ENCODE data around the gene GATB.
A peak's percentile ranks its signal among the peaks of the same experiment; 100 is the strongest.

Gene GATB

GRCh38 chr4:151692443-151692782, 68.4 kb downstream of the GATB start:
- DNase-seq: no peak

GRCh38 chr4:151691639-151692442, 69.0 kb downstream of the GATB start:
- no peak for DNase-seq

GRCh38 chr4:151690876-151691275, 69.9 kb downstream of the GATB start:
- DNase-seq: peak; percentile 47

- DNase-seq: peak; percentile 55
Observed at GRCh38 chr4:151690164-151690870, 70.5 kb downstream of the GATB start.

GRCh38 chr4:151689211-151689991, 71.4 kb downstream of the GATB start:
- no peak for DNase-seq

- no peak for DNase-seq
Observed at GRCh38 chr4:151688785-151689043, 72.1 kb downstream of the GATB start.

- DNase-seq: no peak
Observed at GRCh38 chr4:151688003-151688784, 72.6 kb downstream of the GATB start.

GRCh38 chr4:151687021-151687640, 73.7 kb downstream of the GATB start:
- DNase-seq: no peak

- DNase-seq: no peak
Observed at GRCh38 chr4:151685303-151685702, 75.5 kb downstream of the GATB start.

- DNase-seq: no peak
Observed at GRCh38 chr4:151681085-151681484, 79.7 kb downstream of the GATB start.

- DNase-seq: no peak
Observed at GRCh38 chr4:151679231-151679630, 81.6 kb downstream of the GATB start.

- no peak for DNase-seq
Observed at GRCh38 chr4:151678048-151678872, 82.5 kb downstream of the GATB start.

GRCh38 chr4:151677193-151677592, 83.6 kb downstream of the GATB start:
- no peak for DNase-seq

GRCh38 chr4:151676301-151676700, 84.5 kb downstream of the GATB start:
- DNase-seq: peak; percentile 77

GRCh38 chr4:151675411-151675971, 85.3 kb downstream of the GATB start:
- DNase-seq: no peak

- no peak for DNase-seq
Observed at GRCh38 chr4:151674804-151675391, 85.9 kb downstream of the GATB start.

- DNase-seq: no peak
Observed at GRCh38 chr4:151673908-151674520, 86.8 kb downstream of the GATB start.

- DNase-seq: no peak
Observed at GRCh38 chr4:151672996-151673395, 87.8 kb downstream of the GATB start.

- no peak for DNase-seq
Observed at GRCh38 chr4:151671541-151672059, 89.2 kb downstream of the GATB start.

GRCh38 chr4:151670843-151671242, 90.0 kb downstream of the GATB start:
- DNase-seq: no peak

Measured in kidney glomerular epithelial cell (primary cell).